ENCODE results near the gene PAAF1.

DNA sequence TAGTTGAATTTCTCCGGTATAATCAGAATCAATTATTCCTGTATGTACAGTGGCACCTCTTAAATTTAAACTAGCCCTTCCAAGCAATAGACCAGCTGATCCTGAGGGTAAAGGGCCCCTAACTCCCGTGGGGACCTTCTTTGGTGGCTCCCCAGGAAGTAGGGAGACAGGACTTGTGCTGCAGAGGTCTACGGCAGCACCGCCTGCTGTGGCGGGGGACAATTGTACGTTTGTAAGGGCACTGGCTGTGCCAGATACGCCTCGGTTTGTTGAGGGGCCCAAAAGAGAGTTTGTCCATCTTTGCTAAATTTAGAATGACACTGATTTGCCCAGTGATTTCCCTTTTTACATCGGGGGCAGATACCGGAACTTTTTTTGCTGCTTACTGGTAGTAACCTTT, 68.1 kb downstream of the PAAF1 start:
- TF ChIP-seq POLR2A (IDR thresholded peaks at IDR 0.05) (no peak), POLR2AphosphoS5 (IDR thresholded peaks at IDR 0.05) (no peak)
- TF ChIP-seq, protein P1, sequence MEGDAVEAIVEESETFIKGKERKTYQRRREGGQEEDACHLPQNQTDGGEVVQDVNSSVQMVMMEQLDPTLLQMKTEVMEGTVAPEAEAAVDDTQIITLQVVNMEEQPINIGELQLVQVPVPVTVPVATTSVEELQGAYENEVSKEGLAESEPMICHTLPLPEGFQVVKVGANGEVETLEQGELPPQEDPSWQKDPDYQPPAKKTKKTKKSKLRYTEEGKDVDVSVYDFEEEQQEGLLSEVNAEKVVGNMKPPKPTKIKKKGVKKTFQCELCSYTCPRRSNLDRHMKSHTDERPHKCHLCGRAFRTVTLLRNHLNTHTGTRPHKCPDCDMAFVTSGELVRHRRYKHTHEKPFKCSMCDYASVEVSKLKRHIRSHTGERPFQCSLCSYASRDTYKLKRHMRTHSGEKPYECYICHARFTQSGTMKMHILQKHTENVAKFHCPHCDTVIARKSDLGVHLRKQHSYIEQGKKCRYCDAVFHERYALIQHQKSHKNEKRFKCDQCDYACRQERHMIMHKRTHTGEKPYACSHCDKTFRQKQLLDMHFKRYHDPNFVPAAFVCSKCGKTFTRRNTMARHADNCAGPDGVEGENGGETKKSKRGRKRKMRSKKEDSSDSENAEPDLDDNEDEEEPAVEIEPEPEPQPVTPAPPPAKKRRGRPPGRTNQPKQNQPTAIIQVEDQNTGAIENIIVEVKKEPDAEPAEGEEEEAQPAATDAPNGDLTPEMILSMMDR (IDR thresholded peaks at IDR 0.05) = no peak

Measured in transverse colon (tissue), 4 donors.